Cerebellar nuclear complex (tissue), 1 donor: ENCODE measurements around the gene FKBP7.
A peak's percentile ranks its signal among the peaks of the same experiment; 100 is the strongest.
"Not testable (repeated sequence)": the region's sequence is repeated elsewhere in the genome, so short reads cannot be mapped to it uniquely, and the experiment has no call there.

Experiments
- DNase-seq, 2 experiments: peaks; one replicate each; lab custom pipeline; 2025; lab: John Stamatoyannopoulos, UW

FKBP7 gene

GRCh38 chr2:178485356-178485755 lies 7.0 kb upstream of the FKBP7 start:
- no peak for DNase-seq

- DNase-seq, result no peak
Observed at GRCh38 chr2:178484245-178485041, 6.0 kb upstream of the FKBP7 start.

- no peak for DNase-seq
Observed at GRCh38 chr2:178482437-178482836, 4.0 kb upstream of the FKBP7 start.

- peak; percentile 19 to 54 for DNase-seq
Observed at GRCh38 chr2:178480227-178481181, 2.1 kb upstream of the FKBP7 start, which contains the start of gene PLEKHA3. Gene PLEKHA3 (plus strand): TSS chr2:178480457. CDS start chr2:178480870, 413 bp downstream.

GRCh38 chr2:178479758-178480226 lies 1.4 kb upstream of the FKBP7 start:
- DNase-seq, result no peak

GRCh38 chr2:178479275-178479616 lies 846 bp upstream of the FKBP7 start:
- no peak for DNase-seq

GRCh38 chr2:178478130-178478438 lies 316 bp downstream of the FKBP7 start:
- DNase-seq, result no peak

- no peak for DNase-seq
Observed at GRCh38 chr2:178477443-178478129, 814 bp downstream of the FKBP7 start.

- DNase-seq, result no peak
Observed at GRCh38 chr2:178476477-178476876, 1.9 kb downstream of the FKBP7 start.

GRCh38 chr2:178474560-178474959 lies 3.8 kb downstream of the FKBP7 start:
- no peak for DNase-seq

- no peak for DNase-seq
Observed at GRCh38 chr2:178473931-178474330, 4.5 kb downstream of the FKBP7 start.

GRCh38 chr2:178473373-178473772 lies 5.0 kb downstream of the FKBP7 start:
- DNase-seq, result no peak

- DNase-seq, result not testable (repeated sequence)
Observed at GRCh38 chr2:178471313-178471712, 7.1 kb downstream of the FKBP7 start.

- DNase-seq, result no peak
Observed at GRCh38 chr2:178469219-178469849, 9.1 kb downstream of the FKBP7 start.

- DNase-seq, result no peak
Observed at GRCh38 chr2:178457390-178457886, 21.0 kb downstream of the FKBP7 start.

- no peak for DNase-seq
Observed at GRCh38 chr2:178455947-178456346, 22.5 kb downstream of the FKBP7 start.

GRCh38 chr2:178452870-178453269 lies 25.5 kb downstream of the FKBP7 start:
- no peak for DNase-seq

GRCh38 chr2:178452334-178452733 lies 26.1 kb downstream of the FKBP7 start:
- no peak for DNase-seq

- peak; percentile 85 to 90 for DNase-seq
Observed at GRCh38 chr2:178450774-178451525, 27.4 kb downstream of the FKBP7 start, which contains the start of the genes PJVK and PRKRA. Gene PJVK (plus strand): TSS chr2:178451378. CDS start chr2:178453410, 2,032 bp downstream. Gene PRKRA (minus strand): TSS chr2:178451175. CDS start chr2:178451030, 145 bp downstream.

GRCh38 chr2:178450524-178450773 lies 28.0 kb downstream of the FKBP7 start:
- peak in 1 of 2 experiments; percentile 20 for DNase-seq
